RWPE1 (cell line): ENCODE measurements around the gene AHR.
A peak's percentile ranks its signal among the peaks of the same experiment; 100 is the strongest.

Experiments
- CTCF ChIA-PET: fragments of 350-600 bp; sonication (Branson Sonifier 250); formaldehyde crosslinking; extraction: SDS; loops from one replicate; lab custom pipeline; 2021; lab: Yijun Ruan, JAX
- POLR2A ChIA-PET: fragments of 400-600 bp; formaldehyde crosslinking; extraction: SDS; loops from one replicate; lab custom pipeline; 2020; ENCODE audit warnings: antibody characterized with exemption; ENCODE audit not compliant: low non-redundant PET; lab: Yijun Ruan, JAX
- DNase-seq: peaks from one replicate; pipeline ENCODE4 v3.0.0; 2012; ENCODE audit warnings: low spot score
- H3K27ac ChIP-seq: fragments of 450-650 bp; 2 replicates; pipeline ENCODE4 v1.5.1; 2017
- TF ChIP-seq, protein P1 (sequence below): fragments of 450-650 bp; conservative IDR thresholded peaks from 2 replicates; pipeline ENCODE4 v1.5.1; 2017; ENCODE audit warnings: low read depth, mild to moderate bottlenecking

AHR gene

DNA sequence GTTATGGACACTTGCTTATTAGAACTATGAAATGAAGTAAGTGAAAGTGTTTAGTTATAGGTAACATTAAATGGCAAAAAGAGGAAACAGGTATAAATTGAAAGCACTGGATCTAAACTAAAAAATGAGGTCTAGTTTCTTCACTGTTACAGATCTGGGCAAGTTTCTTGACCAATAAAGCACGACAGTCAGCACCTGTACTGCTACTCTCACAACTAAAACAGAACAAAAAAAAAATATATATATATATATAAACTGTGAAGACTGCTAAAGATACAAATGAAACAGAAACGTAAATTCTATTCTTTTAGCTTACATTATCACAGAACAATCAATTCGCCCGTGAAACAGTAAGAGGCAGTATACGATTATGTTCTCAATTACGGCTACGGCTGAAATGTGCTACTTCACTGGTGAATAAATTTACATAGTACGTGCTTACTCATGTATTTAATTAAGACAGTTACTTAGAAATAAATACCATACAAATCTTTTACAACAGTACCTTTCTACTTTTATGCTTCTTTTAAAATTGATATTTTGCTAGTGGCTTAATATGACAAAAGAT, 4.2 kb downstream of the AHR start:
- TF ChIP-seq, protein P1, sequence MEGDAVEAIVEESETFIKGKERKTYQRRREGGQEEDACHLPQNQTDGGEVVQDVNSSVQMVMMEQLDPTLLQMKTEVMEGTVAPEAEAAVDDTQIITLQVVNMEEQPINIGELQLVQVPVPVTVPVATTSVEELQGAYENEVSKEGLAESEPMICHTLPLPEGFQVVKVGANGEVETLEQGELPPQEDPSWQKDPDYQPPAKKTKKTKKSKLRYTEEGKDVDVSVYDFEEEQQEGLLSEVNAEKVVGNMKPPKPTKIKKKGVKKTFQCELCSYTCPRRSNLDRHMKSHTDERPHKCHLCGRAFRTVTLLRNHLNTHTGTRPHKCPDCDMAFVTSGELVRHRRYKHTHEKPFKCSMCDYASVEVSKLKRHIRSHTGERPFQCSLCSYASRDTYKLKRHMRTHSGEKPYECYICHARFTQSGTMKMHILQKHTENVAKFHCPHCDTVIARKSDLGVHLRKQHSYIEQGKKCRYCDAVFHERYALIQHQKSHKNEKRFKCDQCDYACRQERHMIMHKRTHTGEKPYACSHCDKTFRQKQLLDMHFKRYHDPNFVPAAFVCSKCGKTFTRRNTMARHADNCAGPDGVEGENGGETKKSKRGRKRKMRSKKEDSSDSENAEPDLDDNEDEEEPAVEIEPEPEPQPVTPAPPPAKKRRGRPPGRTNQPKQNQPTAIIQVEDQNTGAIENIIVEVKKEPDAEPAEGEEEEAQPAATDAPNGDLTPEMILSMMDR, result peak; percentile 62
- POLR2A ChIA-PET, result no interaction called here
- H3K27ac ChIP-seq, result no peak overlapping the region
- CTCF ChIA-PET, result interaction anchor here (0.5 to 1.8 kb wide), 17 partner anchors 10 to 501 kb away, joined by 3 to 10 read pairs (median 3); no protein-coding TSS in a partner anchor
- no peak for DNase-seq

DNA sequence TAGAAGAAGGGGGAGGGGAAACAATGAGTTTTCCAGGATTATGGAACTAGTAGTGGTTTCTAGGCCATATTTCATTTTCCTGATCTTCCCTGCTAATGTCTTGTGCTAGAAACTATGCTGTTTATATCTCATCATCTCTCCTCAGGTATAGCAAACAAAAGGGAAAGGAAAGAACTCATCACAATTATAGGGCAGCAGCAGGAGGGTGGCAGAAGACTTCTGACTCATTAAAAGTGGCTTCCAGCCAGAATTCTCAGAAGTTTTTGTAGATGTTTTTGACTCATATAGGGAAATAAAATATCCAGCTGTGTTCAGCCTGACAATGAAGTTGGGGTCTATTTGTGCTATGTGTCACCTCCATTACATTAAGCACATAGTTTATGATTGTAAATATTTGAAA, 6.5 kb downstream of the AHR start:
- peak; percentile 56 for DNase-seq
- TF ChIP-seq, protein P1, result no peak
- H3K27ac ChIP-seq, result no peak overlapping the region
- ChIA-PET CTCF (interaction anchor here (0.6 kb wide), 1 partner anchor 379 kb away, joined by 10 read pairs; no protein-coding TSS in a partner anchor), POLR2A (no interaction called here)

GRCh38 chr7:17305387-17306171, 7.1 kb downstream of the AHR start:
- TF ChIP-seq, protein P1, result no peak
- no peak overlapping the region for H3K27ac ChIP-seq
- no peak for DNase-seq
- POLR2A ChIA-PET, result no interaction called here
- CTCF ChIA-PET, result no interaction called here

GRCh38 chr7:17307000-17307399, 8.5 kb downstream of the AHR start:
- H3K27ac ChIP-seq, result no peak overlapping the region
- CTCF ChIA-PET, result interaction anchor here (0.7 kb wide), 1 partner anchor 533 kb away, joined by 3 read pairs; no protein-coding TSS in a partner anchor
- POLR2A ChIA-PET, result no interaction called here
- TF ChIP-seq, protein P1, result no peak
- DNase-seq, result no peak

GRCh38 chr7:17307558-17307957, 9.1 kb downstream of the AHR start:
- POLR2A ChIA-PET, result no interaction called here

GRCh38 chr7:17307969-17308648, 9.7 kb downstream of the AHR start:
- CTCF ChIA-PET, result interaction anchor here (0.6 kb wide), 2 partner anchors 11 to 32 kb away, joined by 3 to 4 read pairs; no protein-coding TSS in a partner anchor
- POLR2A ChIA-PET, result no interaction called here
- TF ChIP-seq, protein P1, result no peak
- H3K27ac ChIP-seq, result no peak overlapping the region
- no peak for DNase-seq

More at GRCh38 chr7:17307558-17307957, 9.1 kb downstream of the AHR start:
- no peak for DNase-seq
- H3K27ac ChIP-seq, result no peak overlapping the region
- CTCF ChIA-PET, result no interaction called here
- TF ChIP-seq, protein P1, result no peak
